GM12878 (cell line): ENCODE measurements around the gene SESN1. TPM values are rescaled to one million over a fixed set of nuclear protein-coding genes. Genes with fewer than 3 reads are reported as not detected.
"Not testable (repeated sequence)": the region's sequence is repeated elsewhere in the genome, so short reads cannot be mapped to it uniquely, and the experiment has no call there.

Experiments used
- ATAC-seq: fragments of 200-7000 bp; cut with Tn5 transposase; 3 replicates; pipeline ENCODE4 v1.9.1; 2020; ENCODE audit warnings: mild to moderate bottlenecking, moderate library complexity
- BruUV-seq: library from RNA; stranded (reverse); fragments of 400-500 nt; replicated peaks from 2 replicates; lab custom pipeline; 2021; lab: Mats Ljungman, UMichigan
- CTCF ChIA-PET: fragments of 300-600 bp; sonication (Branson Sonifier 250); formaldehyde crosslinking; extraction: SDS; loops from one replicate; lab custom pipeline; 2021; ENCODE audit warnings: inconsistent platforms; lab: Yijun Ruan, JAX
- POLR2A ChIA-PET: fragments of 350-600 bp; formaldehyde crosslinking; extraction: SDS; loops from one replicate; lab custom pipeline; 2021; ENCODE audit warnings: inconsistent platforms; lab: Charles Lee
- RAD21 ChIA-PET: fragments of 300-600 bp; sonication (Branson Sonifier 250); formaldehyde crosslinking; loops from one replicate; lab custom pipeline; 2023; ENCODE audit warnings: antibody characterized with exemption; ENCODE audit not compliant: unreplicated experiment; lab: Charles Lee
- SMC1A ChIA-PET: fragments of 300-600 bp; sonication (Branson Sonifier 250); formaldehyde crosslinking; loops from one replicate; lab custom pipeline; 2023; ENCODE audit not compliant: unreplicated experiment, uncharacterized antibody; lab: Charles Lee
- DNase-seq: peaks from one replicate; pipeline ENCODE4 v3.0.0-alpha.2; 2011; ENCODE audit warnings: low read depth, low spot score
- FAIRE-seq: peaks from 3 replicates; lab custom pipeline; 2011; peaks lifted over from hg19 to GRCh38; lab: Jason Lieb, UNC
- H2AFZ ChIP-seq: 2 replicates; pipeline ENCODE4 v1.6.0; 2011; ENCODE audit warnings: low read depth, low read length, control low read depth; ENCODE audit not compliant: control insufficient read depth
- H3K27ac ChIP-seq: 2 replicates; pipeline ENCODE4 v1.5.1; 2011; ENCODE audit warnings: control low read depth; ENCODE audit not compliant: control insufficient read depth, insufficient read depth
- H3K27me3 ChIP-seq, 2 experiments: replicated peaks in 1 of 2; 2 replicates each; pipeline versions ENCODE4 v1.6.0 to v1.6.1; 2011; ENCODE audit warnings: low read length in 1 of 2; ENCODE audit not compliant: control insufficient read depth in 2 of 2, insufficient read depth in 2 of 2
- H3K36me3 ChIP-seq, 2 experiments: 2 replicates each; pipeline ENCODE4 v1.5.1; 2011; ENCODE audit warnings: low read length in 1 of 2; ENCODE audit not compliant: control insufficient read depth in 2 of 2, insufficient read depth in 2 of 2
- H3K4me1 ChIP-seq: 2 replicates; pipeline ENCODE4 v1.6.1; 2011; ENCODE audit warnings: mild to moderate bottlenecking, low read length, moderate library complexity, mixed read lengths; ENCODE audit not compliant: control insufficient read depth, insufficient read depth
- H3K4me2 ChIP-seq: 2 replicates; pipeline ENCODE4 v1.6.0; 2011; ENCODE audit warnings: control low read depth; ENCODE audit not compliant: control insufficient read depth, insufficient read depth
- H3K4me3 ChIP-seq: fragments of 200-600 bp; sonication (generic); 2 replicates; pipeline ENCODE4 v1.5.1; 2016
- H3K79me2 ChIP-seq: 2 replicates; pipeline ENCODE4 v1.6.0; 2011; ENCODE audit warnings: low read length; ENCODE audit not compliant: control insufficient read depth, insufficient read depth
- H3K9ac ChIP-seq: 2 replicates; pipeline ENCODE4 v1.8.0; 2011; ENCODE audit warnings: low read length, control low read depth, mixed read lengths; ENCODE audit not compliant: control insufficient read depth, insufficient read depth
- H3K9me3 ChIP-seq: replicated peaks from 3 replicates; pipeline ENCODE4 v1.5.1; 2011; ENCODE audit warnings: mild to moderate bottlenecking, low read length; ENCODE audit not compliant: control insufficient read depth, insufficient read depth
- H4K20me1 ChIP-seq: 2 replicates; pipeline ENCODE4 v1.6.0; 2011; ENCODE audit not compliant: control insufficient read depth, insufficient read depth
- BACH1 ChIP-seq: fragments of 450-650 bp; IDR thresholded peaks from 2 replicates; pipeline ENCODE4 v1.6.1; 2017; ENCODE audit warnings: mild to moderate bottlenecking, borderline replicate concordance
- CBX5 ChIP-seq: sonication (generic); IDR thresholded peaks from 2 replicates; pipeline ENCODE4 v1.6.1; 2016; ENCODE audit warnings: low read depth, moderate library complexity, mild to moderate bottlenecking, inconsistent platforms
- GABPA ChIP-seq: IDR thresholded peaks from 2 replicates; pipeline ENCODE4 v1.6.1; 2014; ENCODE audit warnings: antibody characterized with exemption, low read depth, mild to moderate bottlenecking, inconsistent platforms
- GATAD2B ChIP-seq: fragments of 450-650 bp; conservative IDR thresholded peaks from 2 replicates; pipeline ENCODE4 v1.6.1; 2017; ENCODE audit warnings: low read depth, mild to moderate bottlenecking, moderate library complexity
- HSF1 ChIP-seq: fragments of 150-350 bp; IDR thresholded peaks from 2 replicates; pipeline ENCODE4 v1.6.1; 2014; ENCODE audit warnings: mild to moderate bottlenecking, low read depth, low read length
- JUND ChIP-seq: IDR thresholded peaks from 2 replicates; pipeline ENCODE4 v1.6.1; 2012; ENCODE audit warnings: low read depth, mild to moderate bottlenecking, low read length, improper control_type of control experiment, moderate library complexity
- MXI1 ChIP-seq: fragments of 150-350 bp; IDR thresholded peaks from 2 replicates; pipeline ENCODE4 v1.6.1; 2011; ENCODE audit warnings: low read depth, mild to moderate bottlenecking, inconsistent platforms, low read length, improper control_type of control experiment
- NR2F1 ChIP-seq: fragments of 450-650 bp; conservative IDR thresholded peaks from 2 replicates; pipeline ENCODE4 v1.6.1; 2017; ENCODE audit warnings: mild to moderate bottlenecking
- RB1 ChIP-seq: fragments of 450-650 bp; formaldehyde crosslinking; IDR thresholded peaks from 2 replicates; pipeline ENCODE4 v1.6.1; 2017; ENCODE audit warnings: mild to moderate bottlenecking, borderline replicate concordance
- WRNIP1 ChIP-seq: IDR thresholded peaks from 2 replicates; pipeline ENCODE4 v1.6.1; 2011; ENCODE audit warnings: low read depth, low read length, improper control_type of control experiment, borderline replicate concordance
- WGBS: methylation state at CpG from one replicate; pipeline ENCODE4 v1.1.6; 2016; ENCODE audit warnings: low lambda C conversion rate; ENCODE audit not compliant: insufficient replicate concordance, insufficient coverage; ENCODE audit errors: missing lambda C conversion rate; 5-methylcytosine and 5-hydroxymethylcytosine counted together
- in situ Hi-C: fragments of 300-500 bp; cut with MboI; formaldehyde crosslinking; loops from 9 replicates; pipeline ENCODE4 v1.14.3; 2018; ENCODE audit warnings: mixed read lengths
- intact Hi-C: fragments of 100-400 bp; cut with micrococcal nuclease; formaldehyde crosslinking; loops from one replicate; pipeline ENCODE4 v1.14.2; 2022; ENCODE audit not compliant: unreplicated experiment
- polyA plus RNA-seq, 11 experiments: library from polyadenylated mRNA; depleted of rRNA in 4 of 11; unstranded in 6 of 11; stranded (reverse) in 5 of 11; fragments of >200 nt; fragmentation: Nextera tagmentation in 4 of 11; fragmentation: Illumina TruSeq in 1 of 11; extraction: Ambion mirVana in 4 of 11; extraction: Trizol in 1 of 11; gene quantifications; 1 replicate in 1 of 11; 2 replicates in 10 of 11; pipeline versions ENCODE4 v1.2.1 to v1.2.3, GENCODE V29; 2011 to 2016; ENCODE audit warnings: inconsistent platforms in 2 of 11, missing spikeins in 2 of 11, low read depth in 1 of 11
- total RNA-seq, 4 experiments: library from RNA; depleted of rRNA in 3 of 4; stranded (reverse); fragments of >200 nt in 3 of 4; fragmentation: Illumina TruSeq in 1 of 4; extraction: Trizol in 1 of 4; gene quantifications; 2 replicates each; pipeline versions ENCODE4 v1.2.1 to v1.2.3, GENCODE V29; 2013 to 2021

The SESN1 gene
- total and polyA plus RNA-seq, 10 of the 15 experiments (the other 5 are each of a cell fraction or from before 2014, with no cell fraction given), result 1.3 to 13.0 (median 3.3) TPM

- SMC1A ChIA-PET, result no interaction called here
- in situ Hi-C loops, result no loop called here
- no peak for FAIRE-seq
Measured at GRCh38 chr6:108982154-108983113, 112.2 kb downstream of the SESN1 start.

GRCh38 chr6:108978638-108979037, 116.0 kb downstream of the SESN1 start:
- H3K4me2 ChIP-seq, H3K27ac ChIP-seq, H4K20me1 ChIP-seq, H3K79me2 ChIP-seq, H3K4me1 ChIP-seq, POLR2A ChIA-PET, H3K36me3 ChIP-seq, intact Hi-C loops, BruUV-seq, H3K9me3 ChIP-seq, SMC1A ChIA-PET, CTCF ChIA-PET, DNase-seq, H2AFZ ChIP-seq, RAD21 ChIA-PET, FAIRE-seq, ATAC-seq, H3K27me3 ChIP-seq, in situ Hi-C loops, H3K4me3 ChIP-seq, H3K9ac ChIP-seq: not testable (repeated sequence)
- 95% methylated on average over 1 of the region's 1 CpG for WGBS

More at GRCh38 chr6:108982154-108983113, 112.2 kb downstream of the SESN1 start:
- DNase-seq (no peak), ATAC-seq (no peak)
- Histone ChIP-seq H2AFZ (no peak overlapping the region), H3K27ac (no peak overlapping the region), H3K27me3 (no peaks in the 10 kb centered on the region), H3K9me3 (no peaks in the 10 kb centered on the region), H3K4me1 (no peaks in the 10 kb centered on the region), H3K4me2 (no peak overlapping the region), H3K4me3 (no peak overlapping the region), H3K9ac (no peak overlapping the region), H4K20me1 (no peaks in the 10 kb centered on the region), H3K79me2 (no peaks in the 10 kb centered on the region), H3K36me3 (no peaks in the 10 kb centered on the region)
- ChIA-PET POLR2A (no interaction called here), CTCF (no interaction called here), RAD21 (no interaction called here)
- no TSS peak for BruUV-seq
- WGBS, result 71% methylated on average over 6 of the region's 10 CpGs
- intact Hi-C loops, result no loop called here
- TF ChIP-seq CBX5 (no peak), NR2F1 (no peak), GATAD2B (no peak), JUND (no peak), HSF1 (no peak), RB1 (no peak), BACH1 (no peak), MXI1 (no peak), GABPA (no peak), WRNIP1 (no peak)
